Measurements from ENCODE around the gene SPATC1L.
"Not testable (repeated sequence)": the region's sequence is repeated elsewhere in the genome, so short reads cannot be mapped to it uniquely, and the experiment has no call there.

SPATC1L gene

GRCh38 chr21:46214478-46215340 is 30.4 kb upstream of the SPATC1L start:
- DNase-seq, result no peak

GRCh38 chr21:46213620-46214286 is 29.5 kb upstream of the SPATC1L start:
- DNase-seq, result no peak

- no peak for DNase-seq
Observed at GRCh38 chr21:46212721-46213484, 28.6 kb upstream of the SPATC1L start.

GRCh38 chr21:46211786-46212720 is 27.8 kb upstream of the SPATC1L start:
- DNase-seq, result no peak

- DNase-seq, result no peak
Observed at GRCh38 chr21:46211376-46211775, 27.1 kb upstream of the SPATC1L start.

- no peak for DNase-seq
Observed at GRCh38 chr21:46210378-46211136, 26.3 kb upstream of the SPATC1L start.

- no peak for DNase-seq
Observed at GRCh38 chr21:46208761-46209721, 24.8 kb upstream of the SPATC1L start.

- no peak for DNase-seq
Observed at GRCh38 chr21:46207920-46208591, 23.8 kb upstream of the SPATC1L start.

- DNase-seq, result no peak
Observed at GRCh38 chr21:46207006-46207919, 23.0 kb upstream of the SPATC1L start.

GRCh38 chr21:46206163-46207005 is 22.1 kb upstream of the SPATC1L start:
- no peak for DNase-seq

GRCh38 chr21:46205766-46206162 is 21.5 kb upstream of the SPATC1L start:
- DNase-seq, result no peak

GRCh38 chr21:46205166-46205565 is 20.9 kb upstream of the SPATC1L start:
- DNase-seq, result no peak

- no peak for DNase-seq
Observed at GRCh38 chr21:46203203-46203600, 18.9 kb upstream of the SPATC1L start.

GRCh38 chr21:46202592-46203202 is 18.4 kb upstream of the SPATC1L start:
- DNase-seq, result no peak

GRCh38 chr21:46200877-46201803 is 16.9 kb upstream of the SPATC1L start:
- DNase-seq, result not testable (repeated sequence)

Data from T-helper 1 cell (primary cell).